BE2C (cell line): ENCODE data around the gene RNU1-4.
"Not testable (repeated sequence)": the region's sequence is repeated elsewhere in the genome, so short reads cannot be mapped to it uniquely, and the experiment has no call there.

Experiments
- DNase-seq: peaks from one replicate; pipeline ENCODE4 v3.0.0-alpha.2; 2020
- H3K27me3 ChIP-seq: fragments of 250-450 bp; sonication (Bioruptor Pico); 2 replicates; pipeline ENCODE4 v1.5.1; 2020; ENCODE audit warnings: mild to moderate bottlenecking
- H3K36me3 ChIP-seq: fragments of 250-450 bp; sonication (Bioruptor Pico); 2 replicates; pipeline ENCODE4 v1.5.1; 2020; ENCODE audit warnings: mild to moderate bottlenecking
- H3K4me1 ChIP-seq: fragments of 250-450 bp; sonication (Bioruptor Pico); 2 replicates; pipeline ENCODE4 v1.5.1; 2020
- H3K4me3 ChIP-seq: 2 replicates; pipeline ENCODE4 v1.5.1; 2011; ENCODE audit warnings: low read depth, low read length
- H3K9me3 ChIP-seq: fragments of 250-450 bp; sonication (Bioruptor Pico); 2 replicates; pipeline ENCODE4 v1.5.1; 2020

Gene RNU1-4

DNA sequence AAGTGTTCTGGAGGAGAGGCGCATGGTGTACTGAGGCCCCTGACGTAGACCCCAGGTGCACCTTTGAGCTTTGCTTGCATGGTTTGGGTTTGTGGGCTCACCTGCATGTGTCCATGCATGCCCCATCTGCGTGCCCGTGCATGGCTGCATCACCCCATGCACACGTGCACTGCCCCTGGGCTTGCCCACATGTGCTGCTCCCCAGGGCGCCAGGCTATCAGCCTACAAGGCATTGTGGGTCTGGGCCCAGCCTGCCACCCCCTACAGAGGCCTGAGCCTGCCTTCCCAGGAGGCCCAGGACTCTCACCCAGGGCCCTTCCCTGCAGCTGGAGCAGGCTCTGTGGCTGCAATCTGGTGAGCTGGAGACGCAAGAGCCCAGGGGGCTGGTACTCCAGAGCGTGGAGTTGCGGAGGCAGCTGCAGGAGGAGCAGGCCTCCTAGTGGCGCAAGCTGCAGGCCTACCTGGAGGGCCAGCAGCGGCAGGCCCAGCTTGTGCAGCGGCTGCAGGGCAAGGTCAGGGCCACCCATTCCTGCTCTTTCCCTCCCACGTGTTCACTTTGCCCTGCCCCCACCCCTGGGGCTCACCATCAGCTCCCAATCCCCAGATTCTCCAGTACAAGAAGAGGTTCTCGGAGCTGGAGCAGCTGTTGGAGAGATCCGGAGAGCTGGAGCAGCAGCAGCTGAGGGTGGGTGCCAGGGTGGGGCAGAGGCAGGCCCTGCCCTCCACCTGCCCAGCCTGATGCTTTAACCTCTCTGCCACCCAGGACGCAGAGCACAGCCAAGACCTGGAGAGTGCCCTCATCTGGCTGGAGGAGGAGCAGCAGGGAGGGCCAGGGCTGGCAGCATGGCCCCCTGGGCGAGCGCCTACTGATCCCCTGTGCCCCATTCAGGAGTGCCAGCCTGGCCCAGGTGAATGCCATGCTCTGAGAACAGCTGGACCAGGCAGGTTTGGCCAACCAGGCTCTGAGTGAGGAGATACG, 9.9 kb downstream of the RNU1-4 start:
- H3K27me3 ChIP-seq, H3K4me3 ChIP-seq, H3K4me1 ChIP-seq, H3K36me3 ChIP-seq, H3K9me3 ChIP-seq, DNase-seq: not testable (repeated sequence)

DNA sequence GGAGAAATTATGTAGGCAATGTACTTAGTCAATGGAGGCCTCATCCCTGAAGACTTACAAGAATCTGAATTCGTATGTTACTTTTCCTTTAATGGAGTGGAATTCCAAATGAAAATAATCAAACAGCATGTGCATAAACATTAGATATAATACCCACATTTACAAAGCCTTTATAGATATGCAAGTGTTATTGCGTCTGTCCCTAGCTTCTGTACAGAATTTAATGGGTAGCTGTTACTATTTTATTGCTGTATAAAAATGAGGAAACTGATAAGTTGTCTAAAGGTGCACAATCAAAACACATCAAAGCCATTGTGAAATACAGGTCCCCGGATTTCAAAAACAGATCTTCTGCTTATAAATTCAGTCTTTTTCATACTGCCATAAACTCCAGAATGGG, 12.5 kb downstream of the RNU1-4 start:
- H3K36me3 ChIP-seq, H3K4me3 ChIP-seq, H3K4me1 ChIP-seq, H3K27me3 ChIP-seq, DNase-seq, H3K9me3 ChIP-seq: not testable (repeated sequence)

GRCh38 chr1:16755385-16755784, 15.1 kb downstream of the RNU1-4 start:
- not testable (repeated sequence) for H3K36me3 ChIP-seq, H3K27me3 ChIP-seq, H3K4me3 ChIP-seq, DNase-seq, H3K9me3 ChIP-seq, H3K4me1 ChIP-seq

DNA sequence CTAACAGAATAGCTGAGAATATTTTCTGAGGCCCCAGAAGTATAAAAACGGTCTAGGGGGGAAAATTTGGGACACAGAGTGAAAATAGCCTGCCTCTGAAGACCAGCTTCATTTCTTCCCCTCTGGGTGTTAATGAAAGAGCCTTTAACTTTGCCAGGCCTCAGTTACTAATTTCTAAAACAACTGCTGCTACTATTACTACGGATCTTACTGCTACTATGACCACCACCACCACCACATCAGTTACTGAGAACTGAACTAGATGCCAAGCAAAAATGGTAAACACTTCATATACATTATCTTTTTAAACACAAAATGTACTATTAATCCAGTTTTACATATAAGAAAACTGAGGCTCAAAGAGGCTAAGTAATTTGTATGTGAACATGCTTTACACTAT, 15.6 kb downstream of the RNU1-4 start:
- not testable (repeated sequence) for H3K4me1 ChIP-seq, H3K4me3 ChIP-seq, H3K36me3 ChIP-seq, H3K9me3 ChIP-seq, H3K27me3 ChIP-seq, DNase-seq

DNA sequence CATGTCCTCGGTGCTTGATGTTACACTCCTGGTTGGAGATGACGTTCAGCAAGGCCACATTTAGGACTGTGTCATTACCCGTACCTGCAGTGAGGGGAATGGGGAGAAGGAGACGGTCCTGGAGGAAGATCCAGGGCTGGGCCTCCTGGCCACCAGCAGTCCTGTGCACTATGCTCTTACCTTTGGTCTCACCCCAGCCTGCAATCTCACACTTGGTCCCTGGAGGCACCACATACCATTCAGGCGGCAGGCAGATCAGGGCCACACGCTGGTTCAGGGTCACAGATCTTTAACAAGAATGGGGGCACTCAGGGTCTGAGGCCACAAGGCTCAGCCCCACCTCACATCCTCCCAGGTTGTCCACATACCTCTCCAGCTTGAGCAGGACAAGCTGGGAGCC, 17.3 kb downstream of the RNU1-4 start:
- H3K27me3 ChIP-seq, DNase-seq, H3K36me3 ChIP-seq, H3K4me3 ChIP-seq, H3K4me1 ChIP-seq, H3K9me3 ChIP-seq: not testable (repeated sequence)

DNA sequence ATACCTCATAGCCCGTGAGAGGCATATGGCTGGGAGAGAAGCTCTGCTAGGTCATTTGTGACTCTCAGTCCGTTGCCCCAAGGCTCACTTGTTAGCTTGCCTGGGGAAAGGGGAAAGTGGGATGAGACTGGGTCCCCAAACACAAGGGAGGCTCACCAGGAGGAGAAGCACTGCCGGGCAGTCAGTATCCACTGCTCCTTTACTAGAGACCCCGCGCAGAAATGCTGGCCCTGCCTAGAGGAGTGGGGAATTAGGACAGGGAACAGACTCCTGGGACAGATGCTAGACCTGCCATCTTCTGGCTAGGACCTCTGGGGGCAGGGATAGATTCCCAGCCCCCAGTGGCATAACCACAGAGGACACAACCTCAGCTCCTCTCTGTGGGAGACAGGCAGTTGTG, 17.7 kb downstream of the RNU1-4 start:
- H3K4me1 ChIP-seq, H3K36me3 ChIP-seq, DNase-seq, H3K27me3 ChIP-seq, H3K9me3 ChIP-seq, H3K4me3 ChIP-seq: not testable (repeated sequence)

GRCh38 chr1:16759041-16759493, 18.8 kb downstream of the RNU1-4 start:
- H3K27me3 ChIP-seq, H3K4me1 ChIP-seq, H3K36me3 ChIP-seq, H3K9me3 ChIP-seq, DNase-seq, H3K4me3 ChIP-seq: not testable (repeated sequence)

DNA sequence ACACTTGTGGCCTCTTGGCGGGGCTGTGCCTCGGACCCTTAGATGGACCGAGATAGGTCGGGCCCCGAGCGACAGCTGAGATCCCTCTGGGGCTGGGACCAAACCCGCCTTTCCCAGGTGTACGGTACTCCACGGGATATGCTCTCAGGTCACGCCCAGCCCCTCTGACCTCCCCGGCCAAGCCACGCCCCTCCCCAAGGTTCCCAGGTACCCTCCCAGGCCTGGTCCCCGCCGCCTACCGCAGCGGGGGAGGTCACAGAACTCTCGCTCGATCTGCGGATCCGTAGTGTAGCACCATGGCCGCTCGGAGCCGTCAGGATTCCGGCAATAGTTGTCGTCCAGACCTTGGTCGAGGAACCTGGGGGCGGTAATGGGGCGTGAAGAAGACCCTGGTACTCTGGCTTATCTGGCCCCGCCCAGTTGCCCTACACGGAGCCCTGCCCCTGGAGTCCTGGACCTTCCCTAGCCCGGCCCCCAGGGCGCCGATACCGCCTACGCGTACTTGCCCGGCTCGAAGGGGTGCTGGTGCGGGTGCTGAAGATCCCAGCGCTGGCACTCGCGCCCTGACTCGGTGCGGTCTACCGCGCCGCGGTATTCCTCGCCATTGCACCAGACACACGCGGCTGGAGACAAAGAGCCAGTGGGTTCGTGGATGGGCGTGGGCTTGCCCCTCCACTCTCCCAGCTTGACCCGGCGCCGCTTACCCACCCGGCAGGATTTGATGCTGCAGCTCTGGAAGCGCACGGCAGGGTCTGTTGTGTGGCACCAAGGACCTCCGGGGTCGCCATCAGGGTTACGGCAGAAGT, 19.5 kb downstream of the RNU1-4 start:
- not testable (repeated sequence) for H3K27me3 ChIP-seq, DNase-seq, H3K9me3 ChIP-seq, H3K4me1 ChIP-seq, H3K4me3 ChIP-seq, H3K36me3 ChIP-seq

DNA sequence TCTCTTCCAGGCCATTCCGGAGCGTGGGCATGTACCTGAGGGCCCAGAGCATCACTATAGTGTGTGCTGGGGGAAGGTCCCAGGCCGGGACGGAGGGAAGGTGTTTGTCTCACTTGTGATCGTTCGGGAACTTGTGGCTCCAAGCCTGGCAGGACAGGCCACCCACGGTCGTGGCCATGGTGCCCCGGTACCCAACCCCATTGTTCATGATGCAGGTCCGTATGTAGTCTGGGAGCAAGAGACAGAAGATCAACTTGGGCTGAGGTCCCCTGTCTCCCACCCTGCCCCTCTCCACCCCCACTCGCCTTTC, 20.1 kb downstream of the RNU1-4 start:
- DNase-seq, H3K27me3 ChIP-seq, H3K4me3 ChIP-seq, H3K9me3 ChIP-seq, H3K4me1 ChIP-seq, H3K36me3 ChIP-seq: not testable (repeated sequence)

- H3K9me3 ChIP-seq, H3K27me3 ChIP-seq, H3K4me3 ChIP-seq, H3K36me3 ChIP-seq, DNase-seq, H3K4me1 ChIP-seq: not testable (repeated sequence)
Measured at GRCh38 chr1:16760801-16761200, 20.5 kb downstream of the RNU1-4 start.

- DNase-seq, H3K9me3 ChIP-seq, H3K27me3 ChIP-seq, H3K4me1 ChIP-seq, H3K4me3 ChIP-seq, H3K36me3 ChIP-seq: not testable (repeated sequence)
Measured at GRCh38 chr1:16764248-16764819, 24.0 kb downstream of the RNU1-4 start.

DNA sequence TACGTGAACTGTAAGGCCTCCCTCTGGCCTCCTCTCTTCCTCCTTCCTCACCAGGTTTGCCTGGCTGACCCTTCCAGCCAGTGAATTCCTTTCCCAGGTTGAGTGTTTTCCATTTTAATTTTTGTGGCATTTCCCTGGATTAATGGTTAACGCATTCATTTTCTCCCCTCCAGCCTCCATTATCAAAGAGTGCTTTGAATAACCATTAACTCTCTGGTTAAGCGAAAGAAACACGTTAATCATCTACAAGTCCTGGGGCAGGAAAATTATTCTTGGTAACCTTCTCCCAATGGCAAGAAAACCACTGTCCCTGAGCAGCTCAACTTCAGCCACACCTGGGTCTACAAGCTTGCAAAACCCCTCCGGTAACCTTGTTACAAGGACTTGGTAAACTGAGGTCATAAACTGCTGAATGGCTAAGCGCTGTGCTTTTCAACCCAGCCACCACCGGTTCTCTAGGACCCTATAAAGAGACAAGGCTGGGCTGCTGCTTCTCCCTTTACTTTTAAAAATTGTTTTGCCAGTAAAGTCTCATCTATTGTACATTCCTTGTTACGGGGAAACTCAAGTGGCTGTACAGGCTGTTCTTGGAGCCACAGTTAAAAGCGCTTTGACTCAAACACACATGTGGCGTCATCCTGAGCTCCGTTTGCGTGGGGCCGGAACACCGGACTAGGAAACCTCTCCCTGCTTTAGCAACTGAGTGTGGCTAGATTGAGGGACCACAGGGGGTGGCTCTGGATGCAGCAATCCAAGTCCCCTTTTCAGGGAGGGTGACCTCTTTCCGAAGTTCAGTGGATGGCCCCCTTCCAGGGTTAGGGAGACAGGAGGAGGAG, 24.7 kb downstream of the RNU1-4 start:
- not testable (repeated sequence) for H3K36me3 ChIP-seq, DNase-seq, H3K4me3 ChIP-seq, H3K4me1 ChIP-seq, H3K27me3 ChIP-seq, H3K9me3 ChIP-seq

- H3K9me3 ChIP-seq, H3K36me3 ChIP-seq, H3K4me1 ChIP-seq, H3K4me3 ChIP-seq, H3K27me3 ChIP-seq: not testable (repeated sequence)
- peak; percentile 38 for DNase-seq
Measured at GRCh38 chr1:16765731-16766605, 25.7 kb downstream of the RNU1-4 start.

- H3K27me3 ChIP-seq, H3K36me3 ChIP-seq, DNase-seq, H3K4me1 ChIP-seq, H3K4me3 ChIP-seq, H3K9me3 ChIP-seq: not testable (repeated sequence)
Measured at GRCh38 chr1:16766689-16767256, 26.5 kb downstream of the RNU1-4 start.
